Keratinocyte (primary cell): ENCODE measurements around the gene DLK2. TPM values are rescaled to one million over a fixed set of nuclear protein-coding genes. Genes with fewer than 3 reads are reported as not detected.

Source experiments
- DNase-seq: peaks from one replicate; pipeline ENCODE4 v3.0.0-alpha.2; 2011; ENCODE audit warnings: low read depth, missing footprints, low spot score
- FAIRE-seq: peaks from 2 replicates; lab custom pipeline; 2011; peaks lifted over from hg19 to GRCh38; lab: Jason Lieb, UNC
- H2AFZ ChIP-seq: 2 replicates; pipeline ENCODE4 v1.6.0; 2012; ENCODE audit warnings: low read length, control low read depth, inconsistent platforms; ENCODE audit not compliant: control insufficient read depth
- H3K27ac ChIP-seq: 2 replicates; pipeline ENCODE4 v1.5.1; 2011; ENCODE audit warnings: low read length; ENCODE audit not compliant: control insufficient read depth, insufficient read depth
- H3K27me3 ChIP-seq: 3 replicates; pipeline ENCODE4 v1.6.0; 2011; ENCODE audit warnings: low read length; ENCODE audit not compliant: control insufficient read depth, insufficient read depth; ENCODE audit errors: extremely low read depth
- H3K36me3 ChIP-seq, 2 experiments: 2 replicates in 1 of 2; 3 replicates in 1 of 2; pipeline ENCODE4 v1.5.1; 2011; ENCODE audit warnings: low read length in 2 of 2, mild to moderate bottlenecking in 1 of 2; ENCODE audit not compliant: control insufficient read depth in 2 of 2, insufficient read depth in 2 of 2; ENCODE audit errors: extremely low read depth in 1 of 2
- H3K4me1 ChIP-seq: 3 replicates; pipeline ENCODE4 v1.5.1; 2011; ENCODE audit warnings: low read length; ENCODE audit not compliant: control insufficient read depth, insufficient read depth; ENCODE audit errors: extremely low read depth
- H3K4me2 ChIP-seq: 3 replicates; pipeline ENCODE4 v1.6.0; 2011; ENCODE audit warnings: low read depth, low read length; ENCODE audit not compliant: control insufficient read depth, insufficient read depth; ENCODE audit errors: extremely low read depth
- H3K4me3 ChIP-seq, 3 experiments: fragments of 200-600 bp in 1 of 3; sonication (generic) in 1 of 3; 2 replicates in 2 of 3; 3 replicates in 1 of 3; pipeline ENCODE4 v1.5.1; 2011 to 2016; ENCODE audit warnings: low read length in 3 of 3, mild to moderate bottlenecking in 3 of 3, control low read depth in 2 of 3, inconsistent platforms in 1 of 3, low read depth in 1 of 3, mixed read lengths in 1 of 3, mixed run types in 1 of 3, moderate library complexity in 1 of 3; ENCODE audit not compliant: control insufficient read depth in 2 of 3, insufficient read depth in 2 of 3; ENCODE audit errors: extremely low read depth in 1 of 3
- H3K79me2 ChIP-seq: 2 replicates; pipeline ENCODE4 v1.6.0; 2012; ENCODE audit warnings: low read length; ENCODE audit not compliant: control insufficient read depth, insufficient read depth
- H3K9ac ChIP-seq: 3 replicates; pipeline ENCODE4 v1.6.0; 2011; ENCODE audit warnings: low read length; ENCODE audit not compliant: control insufficient read depth, insufficient read depth; ENCODE audit errors: extremely low read depth
- H3K9me1 ChIP-seq: 3 replicates; pipeline ENCODE4 v1.6.0; 2011; ENCODE audit warnings: low read length; ENCODE audit not compliant: control insufficient read depth, insufficient read depth; ENCODE audit errors: extremely low read depth
- H3K9me3 ChIP-seq: 2 replicates; pipeline ENCODE4 v1.5.1; 2012; ENCODE audit warnings: low read depth, low read length; ENCODE audit not compliant: control insufficient read depth
- H4K20me1 ChIP-seq: 3 replicates; pipeline ENCODE4 v1.6.0; 2011; ENCODE audit warnings: low read length; ENCODE audit not compliant: control insufficient read depth, insufficient read depth; ENCODE audit errors: extremely low read depth
- EZH2 ChIP-seq: IDR thresholded peaks from one replicate; pipeline ENCODE4 v1.6.1; 2012; ENCODE audit warnings: inconsistent platforms, mild to moderate bottlenecking, low read length, moderate library complexity
- dilution Hi-C: fragments of 300-500 bp; cut with MboI; formaldehyde crosslinking; loops from one replicate; pipeline ENCODE4 v1.7.0; 2020; ENCODE audit warnings: low sequenced_read_pairs; ENCODE audit not compliant: extremely low pct_ligation_motif_present
- polyA plus RNA-seq, 5 experiments: library from polyadenylated mRNA; depleted of rRNA in 3 of 5; stranded (reverse) in 3 of 5; stranded (forward) in 1 of 5; unstranded in 1 of 5; fragments of >200 nt; gene quantifications; 1 replicate in 1 of 5; 2 replicates in 3 of 5; 3 replicates in 1 of 5; pipeline versions ENCODE4 v1.2.1 to v1.2.3, GENCODE V29; 2011 to 2012; ENCODE audit warnings: missing spikeins in 2 of 5, low read depth in 1 of 5, low replicate concordance in 1 of 5
- TF ChIP-seq, protein P1 (sequence below), 3 experiments: IDR thresholded peaks in 1 of 3; conservative IDR thresholded peaks in 1 of 3; optimal IDR thresholded peaks in 1 of 3; 2 replicates in 2 of 3; 3 replicates in 1 of 3; pipeline versions ENCODE3 to v1.5.1; 2011; ENCODE audit warnings: low read length in 3 of 3, mild to moderate bottlenecking in 3 of 3, moderate library complexity in 2 of 3, control low read depth in 1 of 3, inconsistent platforms in 1 of 3; ENCODE audit not compliant: insufficient read depth in 2 of 3; ENCODE audit errors: extremely low read depth in 1 of 3

Gene DLK2
- polyA plus RNA-seq, 1 donor (not counting 4 experiments of a cell fraction or from before 2014, with no cell fraction given): 19.8 TPM

DNA sequence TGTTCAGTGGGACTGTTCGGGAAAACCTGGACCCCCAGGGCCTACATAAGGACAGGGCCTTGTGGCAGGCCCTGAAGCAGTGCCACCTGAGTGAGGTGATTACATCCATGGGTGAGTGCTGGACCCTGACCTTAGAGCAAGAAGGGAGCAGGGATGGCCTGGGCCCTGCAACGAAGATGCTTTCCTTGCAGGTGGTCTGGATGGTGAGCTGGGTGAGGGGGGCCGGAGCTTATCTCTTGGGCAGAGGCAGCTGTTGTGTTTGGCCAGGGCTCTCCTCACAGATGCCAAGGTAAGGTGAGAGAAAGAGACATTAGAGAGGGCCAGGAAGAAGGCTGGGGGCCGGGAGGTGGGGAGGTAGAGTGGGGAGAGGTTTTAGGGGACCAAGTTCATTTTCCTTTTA is 6.4 kb downstream of the DLK2 start:
- Histone ChIP-seq H3K9me1 (no peaks in the 10 kb centered on the region), H3K4me3 (no peak overlapping the region), H3K9ac (no peak overlapping the region), H3K4me1 (peaks cover 18% of the 10 kb centered on the region), H3K9me3 (no peaks in the 10 kb centered on the region), H4K20me1 (no peaks in the 10 kb centered on the region), H3K27ac (no peak overlapping the region), H3K36me3 (peaks cover 42 to 50% of the 10 kb centered on the region in 2 experiments), H3K4me2 (no peak overlapping the region), H3K27me3 (no peaks in the 10 kb centered on the region), H3K79me2 (peaks cover 2% of the 10 kb centered on the region), H2AFZ (no peak overlapping the region)
- DNase-seq (no peak), FAIRE-seq (no peak)
- TF ChIP-seq, protein P1, sequence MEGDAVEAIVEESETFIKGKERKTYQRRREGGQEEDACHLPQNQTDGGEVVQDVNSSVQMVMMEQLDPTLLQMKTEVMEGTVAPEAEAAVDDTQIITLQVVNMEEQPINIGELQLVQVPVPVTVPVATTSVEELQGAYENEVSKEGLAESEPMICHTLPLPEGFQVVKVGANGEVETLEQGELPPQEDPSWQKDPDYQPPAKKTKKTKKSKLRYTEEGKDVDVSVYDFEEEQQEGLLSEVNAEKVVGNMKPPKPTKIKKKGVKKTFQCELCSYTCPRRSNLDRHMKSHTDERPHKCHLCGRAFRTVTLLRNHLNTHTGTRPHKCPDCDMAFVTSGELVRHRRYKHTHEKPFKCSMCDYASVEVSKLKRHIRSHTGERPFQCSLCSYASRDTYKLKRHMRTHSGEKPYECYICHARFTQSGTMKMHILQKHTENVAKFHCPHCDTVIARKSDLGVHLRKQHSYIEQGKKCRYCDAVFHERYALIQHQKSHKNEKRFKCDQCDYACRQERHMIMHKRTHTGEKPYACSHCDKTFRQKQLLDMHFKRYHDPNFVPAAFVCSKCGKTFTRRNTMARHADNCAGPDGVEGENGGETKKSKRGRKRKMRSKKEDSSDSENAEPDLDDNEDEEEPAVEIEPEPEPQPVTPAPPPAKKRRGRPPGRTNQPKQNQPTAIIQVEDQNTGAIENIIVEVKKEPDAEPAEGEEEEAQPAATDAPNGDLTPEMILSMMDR (optimal IDR thresholded peaks at IDR 0.05 in 1 of 3, IDR thresholded peaks at IDR 0.05 in 1 of 3, conservative IDR thresholded peaks at IDR 0.05 in 1 of 3; ENCODE audit: extremely low read depth in 1 of 3, insufficient read depth in 2 of 3, low read length in 3 of 3): no peak
- TF ChIP-seq EZH2: no peak
- dilution Hi-C loops: no loop called here

DNA sequence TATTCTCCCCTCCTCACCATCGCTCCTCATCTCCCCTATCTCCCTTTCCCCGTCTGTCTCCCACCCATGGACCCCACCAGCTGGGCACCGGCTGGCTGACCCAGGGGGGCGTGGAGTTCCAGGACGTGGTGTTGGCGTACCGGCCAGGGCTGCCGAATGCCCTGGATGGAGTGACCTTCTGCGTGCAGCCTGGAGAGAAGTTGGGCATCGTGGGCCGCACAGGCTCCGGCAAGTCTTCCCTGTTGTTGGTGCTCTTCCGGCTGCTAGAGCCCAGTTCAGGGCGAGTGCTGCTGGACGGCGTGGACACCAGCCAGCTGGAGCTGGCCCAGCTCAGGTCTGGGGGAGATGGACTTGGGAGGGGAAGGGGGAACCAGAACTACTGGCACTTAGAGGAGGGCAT is 7.7 kb downstream of the DLK2 start:
- Histone ChIP-seq H3K4me2 (no peak overlapping the region), H3K9ac (no peak overlapping the region), H3K9me3 (no peaks in the 10 kb centered on the region), H3K36me3 (peaks cover 42 to 53% of the 10 kb centered on the region in 2 experiments), H3K4me1 (peaks cover 13% of the 10 kb centered on the region), H4K20me1 (no peaks in the 10 kb centered on the region), H3K9me1 (no peaks in the 10 kb centered on the region), H2AFZ (no peak overlapping the region), H3K27ac (no peak overlapping the region), H3K27me3 (no peaks in the 10 kb centered on the region), H3K4me3 (no peak overlapping the region), H3K79me2 (no peaks in the 10 kb centered on the region)
- DNase-seq (no peak), FAIRE-seq (no peak)
- no peak for TF ChIP-seq EZH2
- TF ChIP-seq, protein P1 (optimal IDR thresholded peaks at IDR 0.05 in 1 of 3, IDR thresholded peaks at IDR 0.05 in 1 of 3, conservative IDR thresholded peaks at IDR 0.05 in 1 of 3; ENCODE audit: extremely low read depth in 1 of 3, insufficient read depth in 2 of 3, low read length in 3 of 3): no peak
- dilution Hi-C loops: no loop called here
